Suprapubic skin (tissue), 4 donors: ENCODE data around the gene CPXM1. TPM values are rescaled to one million over a fixed set of nuclear protein-coding genes. Genes with fewer than 3 reads are reported as not detected.

Source experiments
- DNase-seq, 2 donors: peaks; one replicate each; pipeline ENCODE4 v3.0.0-alpha.2; 2019; ENCODE audit warnings: low spot score in 2 of 2
- H3K27ac ChIP-seq: fragments of 200-600 bp; sonication (generic); one replicate; pipeline ENCODE4 v1.5.1; 2019
- H3K27me3 ChIP-seq: fragments of 200-600 bp; sonication (generic); one replicate; pipeline ENCODE4 v1.5.1; 2019
- H3K36me3 ChIP-seq: fragments of 200-600 bp; sonication (generic); one replicate; pipeline ENCODE4 v1.5.1; 2019
- H3K4me1 ChIP-seq: fragments of 200-600 bp; sonication (generic); one replicate; pipeline ENCODE4 v1.5.1; 2019
- H3K4me3 ChIP-seq: fragments of 200-600 bp; sonication (generic); one replicate; pipeline ENCODE4 v1.5.1; 2019; ENCODE audit warnings: mild to moderate bottlenecking
- H3K9me3 ChIP-seq: fragments of 200-600 bp; sonication (generic); one replicate; pipeline ENCODE4 v1.5.1; 2019
- EP300 ChIP-seq: sonication (generic); formaldehyde crosslinking; IDR thresholded peaks from one replicate; pipeline ENCODE4 v1.6.1; 2017; ENCODE audit warnings: antibody characterized with exemption
- POLR2A ChIP-seq, 2 donors: fragments of 450-650 bp; IDR thresholded peaks; one replicate each; pipeline ENCODE4 v1.6.1; 2017; ENCODE audit warnings: antibody characterized with exemption in 2 of 2, mild to moderate bottlenecking in 2 of 2, moderate library complexity in 2 of 2
- POLR2AphosphoS5 ChIP-seq, 3 donors: sonication (generic); formaldehyde crosslinking; IDR thresholded peaks; one replicate each; pipeline ENCODE4 v1.6.1; 2017; ENCODE audit warnings: antibody characterized with exemption in 3 of 3
- WGBS: methylation state at CpG from one replicate; pipeline ENCODE4 v1.1.5; 2018; 5-methylcytosine and 5-hydroxymethylcytosine counted together
- total RNA-seq, 4 donors: library from RNA; depleted of rRNA; stranded (reverse); fragments of >200 nt; gene quantifications; one replicate each; pipeline ENCODE4 v1.1.0, GENCODE V29; 2016
- TF ChIP-seq, protein P1 (sequence below), 2 donors: fragments of 200-600 bp in 1 of 2; fragments of 450-650 bp in 1 of 2; sonication (generic) in 1 of 2; IDR thresholded peaks; one replicate each; pipeline ENCODE4 v1.5.1; 2016 to 2019; ENCODE audit warnings: antibody characterized with exemption in 2 of 2, mild to moderate bottlenecking in 1 of 2, moderate library complexity in 1 of 2

CPXM1 gene
- 1 to 10 TPM; 1.5 to 5.1 (median 3.2) TPM for total RNA-seq

DNA sequence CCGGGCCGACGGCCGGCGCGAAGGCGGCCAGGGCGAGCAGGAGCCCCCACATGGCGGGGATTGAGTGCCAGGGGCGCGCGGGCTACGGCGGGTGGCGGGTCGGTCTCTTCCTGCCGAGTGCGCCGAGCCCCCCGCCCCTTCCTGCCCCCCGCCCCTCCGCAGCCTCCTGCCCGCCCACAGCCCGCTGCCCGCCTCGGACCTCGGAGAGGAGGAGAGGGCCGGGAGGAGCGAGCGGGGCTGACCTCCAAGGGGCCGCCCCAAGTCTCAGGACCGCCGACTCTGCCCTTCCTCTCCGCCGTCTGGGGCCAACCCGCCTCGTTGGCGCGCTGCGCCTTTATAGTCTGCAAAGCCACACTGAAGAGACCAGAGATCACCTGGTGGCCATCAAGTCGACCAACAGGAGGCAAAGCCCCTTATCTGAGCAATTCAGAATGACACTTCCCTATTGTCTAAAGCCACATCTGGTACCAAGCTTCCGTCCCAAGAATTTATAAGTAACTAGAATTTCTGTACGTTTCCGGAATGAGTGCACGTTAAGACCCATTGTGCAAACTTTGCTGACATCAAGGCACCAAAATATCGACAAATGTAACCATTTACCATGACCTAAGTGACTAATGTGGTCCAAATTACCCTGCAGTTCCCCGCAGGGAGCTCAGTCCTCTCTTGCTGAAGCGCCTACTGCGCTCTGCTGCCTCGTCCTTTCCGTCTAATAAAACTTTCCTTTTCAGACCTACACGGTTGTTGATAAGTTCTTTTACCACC, at the start of gene CPXM1:
Gene CPXM1, minus strand, starts transcription at position 107 of the 765 bp plus-strand sequence. Its CDS starts 55 bp downstream, at position 52.
- no peak within 1 kb of the TSS for H3K27ac ChIP-seq
- H3K4me3 ChIP-seq, result peak within 1 kb of the TSS; percentile 49
- H3K9me3 ChIP-seq, result no peaks in the 10 kb centered on the region
- DNase-seq, result no peak
- H3K36me3 ChIP-seq, result no peaks in the 10 kb centered on the region
- 8% methylated on average over 22 of the region's 52 CpGs for WGBS
- peaks cover 84% of the 10 kb centered on the region for H3K27me3 ChIP-seq
- peaks cover 33% of the 10 kb centered on the region for H3K4me1 ChIP-seq
- TF ChIP-seq, protein P1, sequence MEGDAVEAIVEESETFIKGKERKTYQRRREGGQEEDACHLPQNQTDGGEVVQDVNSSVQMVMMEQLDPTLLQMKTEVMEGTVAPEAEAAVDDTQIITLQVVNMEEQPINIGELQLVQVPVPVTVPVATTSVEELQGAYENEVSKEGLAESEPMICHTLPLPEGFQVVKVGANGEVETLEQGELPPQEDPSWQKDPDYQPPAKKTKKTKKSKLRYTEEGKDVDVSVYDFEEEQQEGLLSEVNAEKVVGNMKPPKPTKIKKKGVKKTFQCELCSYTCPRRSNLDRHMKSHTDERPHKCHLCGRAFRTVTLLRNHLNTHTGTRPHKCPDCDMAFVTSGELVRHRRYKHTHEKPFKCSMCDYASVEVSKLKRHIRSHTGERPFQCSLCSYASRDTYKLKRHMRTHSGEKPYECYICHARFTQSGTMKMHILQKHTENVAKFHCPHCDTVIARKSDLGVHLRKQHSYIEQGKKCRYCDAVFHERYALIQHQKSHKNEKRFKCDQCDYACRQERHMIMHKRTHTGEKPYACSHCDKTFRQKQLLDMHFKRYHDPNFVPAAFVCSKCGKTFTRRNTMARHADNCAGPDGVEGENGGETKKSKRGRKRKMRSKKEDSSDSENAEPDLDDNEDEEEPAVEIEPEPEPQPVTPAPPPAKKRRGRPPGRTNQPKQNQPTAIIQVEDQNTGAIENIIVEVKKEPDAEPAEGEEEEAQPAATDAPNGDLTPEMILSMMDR (IDR thresholded peaks at IDR 0.05), result no peak
- no peak for TF ChIP-seq POLR2AphosphoS5 (IDR thresholded peaks at IDR 0.05)
- TF ChIP-seq EP300, result no peak
- TF ChIP-seq POLR2A (IDR thresholded peaks at IDR 0.05), result no peak

DNA sequence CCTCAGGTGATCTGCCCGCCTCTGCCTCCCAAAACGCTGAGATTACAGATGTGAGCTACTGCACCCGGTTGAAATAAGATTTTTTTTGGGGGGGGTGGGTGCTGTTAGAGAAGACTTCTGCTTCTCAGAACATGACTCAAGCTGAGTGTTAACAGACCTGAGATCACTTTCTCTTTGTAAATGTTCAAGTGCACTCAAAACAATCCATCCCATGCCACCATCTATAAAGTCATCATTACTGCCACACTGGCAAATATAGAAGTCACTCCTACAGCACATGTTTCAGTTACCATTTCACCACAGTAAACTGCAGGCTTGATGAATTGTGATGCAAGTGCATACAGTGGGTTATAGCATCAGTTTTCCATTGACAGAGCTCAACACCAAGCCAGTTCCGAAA, 49.1 kb upstream of the CPXM1 start:
- 91% methylated on average over 4 of the region's 4 CpGs for WGBS
- Histone ChIP-seq H3K4me1 (no peaks in the 10 kb centered on the region), H3K27me3 (no peaks in the 10 kb centered on the region), H3K4me3 (no peak overlapping the region), H3K27ac (no peak overlapping the region), H3K36me3 (no peaks in the 10 kb centered on the region), H3K9me3 (no peaks in the 10 kb centered on the region)
- TF ChIP-seq POLR2AphosphoS5 (IDR thresholded peaks at IDR 0.05) (no peak), EP300 (no peak), POLR2A (IDR thresholded peaks at IDR 0.05) (no peak)
- TF ChIP-seq, protein P1 (IDR thresholded peaks at IDR 0.05), result no peak
- DNase-seq, result no peak

DNA sequence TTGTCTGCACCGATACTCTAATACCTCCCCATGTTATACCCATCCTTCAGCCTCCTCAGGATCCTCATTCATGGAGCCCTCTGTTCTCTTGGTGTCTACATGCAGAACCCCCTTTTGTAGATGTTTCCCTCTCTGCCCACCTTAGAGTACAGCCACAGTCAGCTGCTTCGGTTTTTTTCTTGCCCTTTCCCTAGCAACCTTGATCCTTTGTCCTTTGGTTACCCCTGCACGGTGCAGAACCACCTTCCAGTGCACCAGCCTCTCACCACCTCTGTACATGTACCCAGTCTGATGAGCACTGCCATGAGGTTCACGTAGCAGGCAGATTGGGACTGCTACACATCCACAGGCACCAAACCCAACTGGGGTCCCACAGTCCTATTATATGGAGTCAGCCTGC, 47.4 kb upstream of the CPXM1 start:
- H3K27ac ChIP-seq, result no peak overlapping the region
- H3K4me3 ChIP-seq, result no peak overlapping the region
- 95% methylated on average over 4 of the region's 4 CpGs for WGBS
- no peaks in the 10 kb centered on the region for H3K36me3 ChIP-seq
- no peaks in the 10 kb centered on the region for H3K9me3 ChIP-seq
- no peaks in the 10 kb centered on the region for H3K4me1 ChIP-seq
- H3K27me3 ChIP-seq, result no peaks in the 10 kb centered on the region
- TF ChIP-seq POLR2AphosphoS5 (IDR thresholded peaks at IDR 0.05) (no peak), EP300 (no peak)
- TF ChIP-seq, protein P1 (IDR thresholded peaks at IDR 0.05), result no peak
- no peak for DNase-seq

DNA sequence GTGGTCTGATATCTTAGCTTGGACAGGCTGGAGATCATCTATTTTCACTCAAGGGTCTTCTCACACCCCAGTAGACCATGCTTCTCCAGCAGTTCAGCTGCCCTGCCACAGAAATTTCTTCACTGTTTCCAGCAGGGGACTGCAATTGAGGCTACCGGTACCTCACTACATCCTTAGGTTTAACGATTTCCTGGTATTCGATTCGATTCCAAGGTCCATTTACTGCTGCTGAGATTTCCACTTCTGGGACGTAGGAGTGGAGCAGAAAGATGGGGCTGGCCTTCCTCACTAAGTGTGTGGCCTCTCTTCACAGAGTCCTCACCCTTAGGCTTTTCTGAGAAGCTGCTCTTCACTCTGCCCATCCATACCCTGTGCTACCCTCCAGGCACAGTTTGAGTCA, 46.3 kb upstream of the CPXM1 start:
- DNase-seq, result no peak
- H3K36me3 ChIP-seq, result no peaks in the 10 kb centered on the region
- peaks cover 2% of the 10 kb centered on the region for H3K4me1 ChIP-seq
- no peaks in the 10 kb centered on the region for H3K27me3 ChIP-seq
- TF ChIP-seq, protein P1 (IDR thresholded peaks at IDR 0.05), result no peak
- TF ChIP-seq POLR2A (IDR thresholded peaks at IDR 0.05), result no peak
- TF ChIP-seq EP300, result no peak
- no peak for TF ChIP-seq POLR2AphosphoS5 (IDR thresholded peaks at IDR 0.05)
- H3K4me3 ChIP-seq, result no peak overlapping the region
- no peak overlapping the region for H3K27ac ChIP-seq
- H3K9me3 ChIP-seq, result no peaks in the 10 kb centered on the region
- WGBS, result 80% methylated on average over 5 of the region's 5 CpGs

DNA sequence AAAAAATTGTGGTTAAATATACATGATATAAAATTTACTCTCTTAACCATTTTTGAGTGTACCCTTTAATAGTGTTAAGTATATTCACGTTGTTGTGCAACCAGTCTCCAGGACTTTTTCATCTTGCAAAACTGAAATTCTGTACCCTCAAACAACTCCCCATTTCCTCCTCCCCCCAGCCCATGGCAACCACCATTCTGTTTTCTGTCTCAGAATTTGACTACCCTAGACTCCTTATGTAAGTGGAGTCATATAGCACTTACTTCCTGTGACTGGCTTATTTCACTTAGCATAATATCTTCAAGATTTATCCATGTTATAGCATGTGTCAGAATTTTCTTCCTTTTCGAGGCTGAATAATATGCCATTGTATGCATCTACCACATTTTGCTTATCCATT, 45.2 kb upstream of the CPXM1 start:
- peaks cover 10% of the 10 kb centered on the region for H3K4me1 ChIP-seq
- no peak for DNase-seq
- no peaks in the 10 kb centered on the region for H3K36me3 ChIP-seq
- no peaks in the 10 kb centered on the region for H3K27me3 ChIP-seq
- no peak overlapping the region for H3K27ac ChIP-seq
- H3K9me3 ChIP-seq, result no peaks in the 10 kb centered on the region
- 93% methylated on average over 2 of the region's 2 CpGs for WGBS
- no peak for TF ChIP-seq EP300
- TF ChIP-seq, protein P1 (IDR thresholded peaks at IDR 0.05), result no peak
- no peak overlapping the region for H3K4me3 ChIP-seq
